Measurements from ENCODE around the gene CSTB.

CSTB gene

DNA sequence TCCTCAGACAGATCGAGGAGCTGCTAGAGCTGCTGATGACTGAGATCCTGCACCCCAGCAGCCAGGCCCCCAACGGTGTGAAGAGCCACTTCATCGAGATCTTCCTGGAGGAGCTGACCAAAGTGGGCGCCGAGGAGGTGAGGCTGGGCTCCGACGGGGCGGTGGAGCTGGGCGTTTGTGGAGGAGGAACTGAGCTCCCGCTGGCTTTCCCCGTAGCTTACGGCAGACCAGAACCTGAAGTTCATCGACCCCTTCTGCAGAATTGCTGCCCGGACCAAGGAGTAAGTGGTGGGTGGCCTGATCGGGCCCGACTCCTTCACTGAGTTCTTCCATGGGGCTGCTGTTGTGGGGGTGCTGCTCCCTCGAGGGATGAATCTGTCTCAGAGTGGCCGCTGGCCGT, 21.3 kb upstream of the CSTB start:
- no peaks in the 10 kb centered on the region for H3K27me3 ChIP-seq (ENCODE audit: insufficient read depth, low read depth, severe bottlenecking)
- no peaks in the 10 kb centered on the region for H3K9me3 ChIP-seq (ENCODE audit: severe bottlenecking)
- no peak overlapping the region for H3K27ac ChIP-seq
- no peak for DNase-seq
- TF ChIP-seq CTCF (IDR thresholded peaks at IDR 0.05; ENCODE audit: low read depth, low read length) = no peak
- no peak overlapping the region for H3K4me3 ChIP-seq (ENCODE audit: low read depth, low read length)
- peaks cover 99% of the 10 kb centered on the region for H3K36me3 ChIP-seq

DNA sequence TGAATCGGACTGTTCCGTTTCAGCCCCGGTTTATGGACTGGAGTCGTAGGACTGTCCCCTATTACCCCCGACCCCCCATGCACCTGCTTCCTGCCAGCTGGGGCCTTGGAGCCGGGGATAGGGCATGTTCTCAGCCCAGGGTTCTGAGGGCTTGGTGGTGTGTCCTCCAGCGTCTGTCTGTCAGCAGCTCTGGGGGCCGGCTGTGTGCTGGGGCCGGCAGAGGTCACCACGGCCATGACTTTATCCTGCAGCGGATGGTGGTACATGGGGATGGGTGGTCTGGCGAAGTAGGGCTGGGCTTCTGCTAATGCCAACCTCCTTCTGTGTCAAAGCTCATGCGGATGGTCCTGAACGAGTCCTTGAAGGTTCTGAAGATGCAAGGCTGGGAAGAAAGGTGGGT, 18.7 kb upstream of the CSTB start:
- H3K4me3 ChIP-seq (ENCODE audit: low read depth, low read length) = no peak overlapping the region
- H3K27me3 ChIP-seq (ENCODE audit: insufficient read depth, low read depth, severe bottlenecking) = no peaks in the 10 kb centered on the region

GRCh38 chr21:43794311-43794710, 18.2 kb upstream of the CSTB start:
- Histone ChIP-seq H3K36me3 (peaks cover 96% of the 10 kb centered on the region), H3K9me3 (ENCODE audit: severe bottlenecking) (no peaks in the 10 kb centered on the region), H3K27me3 (ENCODE audit: insufficient read depth, low read depth, severe bottlenecking) (no peaks in the 10 kb centered on the region), H3K27ac (no peak overlapping the region), H3K4me3 (ENCODE audit: low read depth, low read length) (no peak overlapping the region)
- no peak for DNase-seq
- no peak for TF ChIP-seq CTCF (IDR thresholded peaks at IDR 0.05; ENCODE audit: low read depth, low read length)

More for the DNA sequence above, 18.7 kb upstream of the CSTB start:
- H3K27ac ChIP-seq = no peak overlapping the region
- H3K36me3 ChIP-seq = peaks cover 97% of the 10 kb centered on the region
- TF ChIP-seq CTCF (IDR thresholded peaks at IDR 0.05; ENCODE audit: low read depth, low read length) = no peak
- no peaks in the 10 kb centered on the region for H3K9me3 ChIP-seq (ENCODE audit: severe bottlenecking)
- no peak for DNase-seq

GRCh38 chr21:43793243-43793642, 17.1 kb upstream of the CSTB start:
- Histone ChIP-seq H3K4me3 (ENCODE audit: low read depth, low read length) (no peak overlapping the region), H3K9me3 (ENCODE audit: severe bottlenecking) (no peaks in the 10 kb centered on the region), H3K27me3 (ENCODE audit: insufficient read depth, low read depth, severe bottlenecking) (no peaks in the 10 kb centered on the region), H3K36me3 (peaks cover 85% of the 10 kb centered on the region), H3K27ac (no peak overlapping the region)
- TF ChIP-seq CTCF (IDR thresholded peaks at IDR 0.05; ENCODE audit: low read depth, low read length) = no peak
- DNase-seq = no peak

- Histone ChIP-seq H3K9me3 (ENCODE audit: severe bottlenecking) (no peaks in the 10 kb centered on the region), H3K4me3 (ENCODE audit: low read depth, low read length) (no peak overlapping the region), H3K36me3 (peaks cover 77% of the 10 kb centered on the region), H3K27ac (no peak overlapping the region), H3K27me3 (ENCODE audit: insufficient read depth, low read depth, severe bottlenecking) (no peaks in the 10 kb centered on the region)
- no peak for TF ChIP-seq CTCF (IDR thresholded peaks at IDR 0.05; ENCODE audit: low read depth, low read length)
- DNase-seq = no peak
Measured at GRCh38 chr21:43792406-43792805, 16.3 kb upstream of the CSTB start.

DNA sequence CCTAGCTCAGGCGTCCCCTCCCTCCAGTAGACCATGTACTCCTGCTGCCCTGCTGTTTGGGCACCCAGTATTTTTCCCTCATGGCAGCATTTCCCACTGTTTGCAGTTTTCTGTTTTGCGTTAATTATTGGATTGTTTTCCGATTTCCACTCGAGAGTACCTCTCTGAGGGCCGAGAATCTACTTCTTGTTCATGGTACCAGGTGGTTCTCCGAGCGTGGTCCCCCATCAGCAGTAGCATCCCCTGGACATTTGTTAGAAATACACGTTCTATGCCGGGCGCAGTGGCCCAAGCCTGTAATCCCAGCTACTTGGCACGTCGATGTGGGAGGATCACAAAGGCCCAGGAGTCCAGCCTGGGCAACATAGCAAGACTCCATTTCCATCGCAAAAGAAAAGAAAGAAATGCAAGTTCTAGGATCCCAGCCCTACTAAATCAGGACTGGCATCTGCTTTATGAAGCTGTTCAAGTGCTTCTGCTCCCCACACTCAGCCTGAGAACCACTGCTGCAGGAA, 14.0 kb upstream of the CSTB start:
- Histone ChIP-seq H3K36me3 (peaks cover 54% of the 10 kb centered on the region), H3K4me3 (ENCODE audit: low read depth, low read length) (peak overlapping the region; percentile 88), H3K27ac (peak overlapping the region; percentile 77), H3K9me3 (ENCODE audit: severe bottlenecking) (no peaks in the 10 kb centered on the region), H3K27me3 (ENCODE audit: insufficient read depth, low read depth, severe bottlenecking) (no peaks in the 10 kb centered on the region)
- DNase-seq = no peak
- no peak for TF ChIP-seq CTCF (IDR thresholded peaks at IDR 0.05; ENCODE audit: low read depth, low read length)

Data from WERI-Rb-1 (cell line).